Type B pancreatic cell (in vitro differentiated cells): Measurements from ENCODE around the gene PRKG1. TPM values are rescaled to one million over a fixed set of nuclear protein-coding genes. Genes with fewer than 3 reads are reported as not detected.

Source experiments
- DNase-seq: peaks from one replicate; pipeline ENCODE4 v3.0.0; 2021; ENCODE audit warnings: mixed read lengths; ENCODE audit not compliant: unreplicated experiment; ENCODE audit errors: extremely low spot score
- H3K27ac Mint-ChIP-seq: 2 replicates; pipeline ENCODE4 v1.8.0; 2021; ENCODE audit warnings: mild to moderate bottlenecking, mixed read lengths
- H3K27me3 Mint-ChIP-seq: 2 replicates; pipeline ENCODE4 v1.8.0; 2021; ENCODE audit warnings: mixed read lengths
- H3K36me3 Mint-ChIP-seq: 2 replicates; pipeline ENCODE4 v1.8.0; 2021; ENCODE audit warnings: mixed read lengths
- H3K4me1 Mint-ChIP-seq: one replicate; pipeline ENCODE4 v1.8.0; 2021; ENCODE audit warnings: mixed read lengths; ENCODE audit not compliant: unreplicated experiment
- H3K4me3 Mint-ChIP-seq: 2 replicates; pipeline ENCODE4 v1.8.0; 2021; ENCODE audit warnings: mild to moderate bottlenecking, mixed read lengths
- H3K9me3 Mint-ChIP-seq: 2 replicates; pipeline ENCODE4 v1.8.0; 2021; ENCODE audit warnings: mixed read lengths
- total RNA-seq: library from RNA; stranded (reverse); gene quantifications from 2 replicates; pipeline ENCODE4 v1.2.1, GENCODE V29; 2021; ENCODE audit warnings: low replicate concordance
- TF ChIP-seq, protein P1 (sequence below): fragments of 200-600 bp; sonication (generic); conservative IDR thresholded peaks from 2 replicates; pipeline ENCODE4 v1.5.0; 2021; ENCODE audit warnings: antibody characterized with exemption, mild to moderate bottlenecking

PRKG1 gene
- total RNA-seq, 1 donor from 2014 or later: 12.3 TPM

DNA sequence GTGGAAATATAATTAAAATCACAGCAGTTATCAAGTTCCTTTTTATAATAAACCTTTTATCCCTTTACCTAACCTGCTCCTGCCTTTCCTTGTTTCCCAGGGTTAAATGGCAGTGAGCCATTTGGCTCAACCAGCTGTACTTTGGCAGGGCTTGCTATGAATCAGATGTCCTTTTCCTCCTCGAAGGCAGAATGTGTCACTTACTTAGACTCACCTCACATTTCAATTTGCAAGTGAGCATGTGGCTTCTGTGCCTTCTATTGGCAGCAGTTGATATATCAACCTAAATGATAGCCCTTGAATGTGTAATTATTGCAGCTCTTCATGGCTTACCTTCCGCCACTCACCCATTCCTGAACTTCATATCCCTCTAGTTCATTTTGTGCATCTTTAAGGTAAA is 323.4 kb downstream of the PRKG1 start:
- DNase-seq: no peak
- TF ChIP-seq, protein P1, sequence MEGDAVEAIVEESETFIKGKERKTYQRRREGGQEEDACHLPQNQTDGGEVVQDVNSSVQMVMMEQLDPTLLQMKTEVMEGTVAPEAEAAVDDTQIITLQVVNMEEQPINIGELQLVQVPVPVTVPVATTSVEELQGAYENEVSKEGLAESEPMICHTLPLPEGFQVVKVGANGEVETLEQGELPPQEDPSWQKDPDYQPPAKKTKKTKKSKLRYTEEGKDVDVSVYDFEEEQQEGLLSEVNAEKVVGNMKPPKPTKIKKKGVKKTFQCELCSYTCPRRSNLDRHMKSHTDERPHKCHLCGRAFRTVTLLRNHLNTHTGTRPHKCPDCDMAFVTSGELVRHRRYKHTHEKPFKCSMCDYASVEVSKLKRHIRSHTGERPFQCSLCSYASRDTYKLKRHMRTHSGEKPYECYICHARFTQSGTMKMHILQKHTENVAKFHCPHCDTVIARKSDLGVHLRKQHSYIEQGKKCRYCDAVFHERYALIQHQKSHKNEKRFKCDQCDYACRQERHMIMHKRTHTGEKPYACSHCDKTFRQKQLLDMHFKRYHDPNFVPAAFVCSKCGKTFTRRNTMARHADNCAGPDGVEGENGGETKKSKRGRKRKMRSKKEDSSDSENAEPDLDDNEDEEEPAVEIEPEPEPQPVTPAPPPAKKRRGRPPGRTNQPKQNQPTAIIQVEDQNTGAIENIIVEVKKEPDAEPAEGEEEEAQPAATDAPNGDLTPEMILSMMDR: no peak
- Mint-ChIP-seq H3K27me3 (peaks cover 2% of the 10 kb centered on the region), H3K9me3 (no peaks in the 10 kb centered on the region), H3K36me3 (no peaks in the 10 kb centered on the region), H3K4me3 (no peak overlapping the region), H3K27ac (no peak overlapping the region), H3K4me1 (peaks cover 3% of the 10 kb centered on the region)

DNA sequence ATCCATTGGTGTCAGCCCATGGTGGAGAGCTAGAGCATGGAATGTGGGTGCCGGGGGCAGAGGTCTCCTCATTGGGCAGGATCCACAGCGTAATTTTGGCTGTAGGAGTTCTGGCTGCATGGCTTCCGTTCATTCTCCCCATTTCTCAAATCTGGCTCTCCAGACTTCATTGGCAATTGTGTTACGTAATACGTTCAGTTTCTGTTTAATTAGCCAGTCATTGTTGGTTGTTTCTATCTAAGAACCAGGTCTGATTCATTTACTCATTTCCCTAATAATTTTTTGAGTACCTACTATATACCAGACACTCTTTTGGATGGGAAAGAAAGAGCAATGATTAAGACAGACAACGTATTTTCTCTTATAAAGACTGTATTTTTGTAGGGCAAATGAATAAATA is 325.6 kb downstream of the PRKG1 start:
- peaks cover 3% of the 10 kb centered on the region for H3K4me1 Mint-ChIP-seq
- TF ChIP-seq, protein P1: no peak
- H3K27ac Mint-ChIP-seq: no peak overlapping the region

DNA sequence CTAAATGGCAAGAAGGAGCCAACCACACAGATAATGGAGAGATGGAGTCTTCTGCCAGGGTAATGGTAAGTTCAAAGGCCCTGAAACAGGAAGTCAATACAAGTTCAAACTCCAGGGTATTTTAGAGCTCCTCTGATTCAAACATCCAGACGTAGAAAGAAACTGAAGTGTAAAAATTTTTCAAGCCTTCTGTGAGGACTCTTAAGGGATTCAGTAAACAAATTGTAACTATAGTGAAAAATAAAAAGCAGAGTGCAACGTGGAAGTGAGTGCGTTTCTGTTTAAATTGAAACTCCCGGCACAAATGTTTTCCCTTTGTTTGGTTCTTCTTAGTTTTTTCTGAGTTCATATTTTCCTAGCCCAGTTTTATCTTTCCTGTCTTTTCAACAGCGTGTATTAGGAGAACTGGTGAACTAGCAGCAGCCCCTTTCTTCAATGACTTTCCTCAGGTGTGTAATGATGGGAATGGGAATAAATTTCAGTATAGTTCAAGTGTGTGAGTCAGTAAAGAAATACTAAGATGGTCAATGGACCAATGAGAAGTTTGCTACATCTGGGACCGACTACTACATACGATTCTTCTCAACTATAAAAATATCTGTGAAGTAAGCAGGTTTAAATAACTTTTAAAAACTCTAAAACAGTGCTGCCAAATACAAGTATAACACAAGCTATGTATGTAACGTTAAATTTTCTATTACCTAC is 326.3 kb downstream of the PRKG1 start:
- DNase-seq: no peak
- H3K27me3 Mint-ChIP-seq: peaks cover 2% of the 10 kb centered on the region
- H3K27ac Mint-ChIP-seq: no peak overlapping the region
- peaks cover 3% of the 10 kb centered on the region for H3K4me1 Mint-ChIP-seq
- H3K4me3 Mint-ChIP-seq: no peak overlapping the region
- no peaks in the 10 kb centered on the region for H3K9me3 Mint-ChIP-seq
- no peaks in the 10 kb centered on the region for H3K36me3 Mint-ChIP-seq
- TF ChIP-seq, protein P1: no peak

More for the DNA sequence above, 325.6 kb downstream of the PRKG1 start:
- Mint-ChIP-seq H3K27me3 (peaks cover 2% of the 10 kb centered on the region), H3K4me3 (no peak overlapping the region), H3K9me3 (no peaks in the 10 kb centered on the region), H3K36me3 (no peaks in the 10 kb centered on the region)
- no peak for DNase-seq

DNA sequence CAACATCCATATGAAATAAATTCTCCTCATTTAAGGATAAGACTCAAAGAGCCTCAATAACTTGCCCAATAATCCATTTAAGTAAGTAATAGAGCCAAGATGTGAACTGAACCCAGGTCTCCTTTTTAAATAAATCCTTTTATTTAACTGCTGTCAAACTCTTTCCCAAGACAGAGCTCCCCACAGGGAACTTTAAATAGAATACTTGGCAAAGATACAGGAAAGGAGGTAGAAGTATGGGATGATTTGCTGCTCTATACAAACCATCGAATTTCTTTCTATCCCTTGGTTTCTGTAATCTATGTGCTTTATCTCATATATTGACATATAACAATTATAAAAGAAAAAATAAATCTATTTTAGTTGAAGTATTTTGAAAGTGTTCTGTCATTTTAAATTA is 329.2 kb downstream of the PRKG1 start:
- no peak for DNase-seq
- H3K27me3 Mint-ChIP-seq: no peaks in the 10 kb centered on the region
- TF ChIP-seq, protein P1: no peak
- H3K4me3 Mint-ChIP-seq: no peak overlapping the region
- no peaks in the 10 kb centered on the region for H3K36me3 Mint-ChIP-seq
- peaks cover 5% of the 10 kb centered on the region for H3K4me1 Mint-ChIP-seq
- no peak overlapping the region for H3K27ac Mint-ChIP-seq
- peaks cover 6% of the 10 kb centered on the region for H3K9me3 Mint-ChIP-seq

DNA sequence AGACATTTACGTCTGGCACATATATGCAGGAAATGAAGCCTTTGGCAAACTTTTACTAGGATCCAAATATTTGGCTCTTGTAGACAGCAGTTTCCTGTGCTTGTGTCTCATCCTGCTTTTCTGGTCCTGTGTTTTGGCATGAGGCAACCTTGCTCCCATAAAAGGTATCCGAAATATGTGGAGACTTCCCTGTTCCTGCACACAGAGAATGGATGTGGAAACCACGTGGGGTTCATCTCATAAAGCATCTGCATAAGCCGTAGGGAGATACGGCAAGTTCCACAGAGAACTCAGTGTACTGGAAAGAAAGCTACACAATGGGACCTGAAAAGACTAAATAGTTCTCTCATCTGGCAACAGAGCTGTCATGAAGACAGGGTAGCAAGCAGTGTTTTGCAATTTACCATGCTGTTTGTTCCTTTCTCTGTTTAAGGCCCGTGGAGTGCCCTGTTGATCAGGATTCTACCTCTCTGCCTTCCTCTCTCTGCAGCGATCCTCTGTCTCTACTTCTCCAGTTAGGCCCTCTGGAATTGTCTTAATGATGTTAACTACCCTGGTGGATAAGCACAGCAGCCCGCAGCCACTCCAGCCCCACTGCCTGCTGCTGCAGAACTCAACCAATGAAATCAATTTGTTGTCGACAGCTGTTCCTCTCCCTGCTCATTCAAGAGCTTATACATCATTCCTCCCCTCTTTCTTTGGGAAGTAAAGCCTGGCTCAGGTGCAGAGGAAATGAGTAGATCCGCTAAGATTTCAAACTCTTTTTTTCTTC is 331.5 kb downstream of the PRKG1 start:
- no peak overlapping the region for H3K27ac Mint-ChIP-seq
- no peak overlapping the region for H3K4me3 Mint-ChIP-seq
- TF ChIP-seq, protein P1: no peak
- peaks cover 5% of the 10 kb centered on the region for H3K4me1 Mint-ChIP-seq
- no peak for DNase-seq
- no peaks in the 10 kb centered on the region for H3K27me3 Mint-ChIP-seq
- H3K9me3 Mint-ChIP-seq: peaks cover 6% of the 10 kb centered on the region
- H3K36me3 Mint-ChIP-seq: no peaks in the 10 kb centered on the region
